Activated T-helper 1 cell treated with anti-CD3 and anti-CD28 coated beads, Interleukin-12 subunit alpha, Interleukin-12 subunit beta, Interleukin-2, Interleukin-4 antibody, amounts not matched to agents 30 ng/mL and 10 ng/mL and 1 ng/mL, durations not matched to agents 14 hours and 24 hours and 36 hours (primary cell): ENCODE results near the gene NEUROD6. TPM values are rescaled to one million over a fixed set of nuclear protein-coding genes. Genes with fewer than 3 reads are reported as not detected.

Source experiments
- DNase-seq: peaks from one replicate; pipeline ENCODE4 v3.0.0; 2021; ENCODE audit warnings: low spot score
- H3K27ac Mint-ChIP-seq: one replicate; pipeline ENCODE4 v1.8.0; 2021; ENCODE audit warnings: mild to moderate bottlenecking, mixed read lengths
- H3K27me3 Mint-ChIP-seq: one replicate; pipeline ENCODE4 v1.8.0; 2022; ENCODE audit warnings: mild to moderate bottlenecking, moderate library complexity, mixed read lengths; ENCODE audit not compliant: insufficient read depth
- H3K36me3 Mint-ChIP-seq: one replicate; pipeline ENCODE4 v1.8.0; 2021; ENCODE audit warnings: low read depth, mixed read lengths
- H3K4me1 Mint-ChIP-seq: one replicate; pipeline ENCODE4 v1.8.0; 2021; ENCODE audit warnings: low read depth, mixed read lengths
- H3K4me3 Mint-ChIP-seq: one replicate; pipeline ENCODE4 v1.8.0; 2021; ENCODE audit warnings: mild to moderate bottlenecking, moderate library complexity, mixed read lengths
- H3K9me3 Mint-ChIP-seq: one replicate; pipeline ENCODE4 v1.8.0; 2021; ENCODE audit warnings: mixed read lengths
- intact Hi-C: fragments of 100-400 bp; cut with micrococcal nuclease; formaldehyde crosslinking; loops from one replicate; pipeline ENCODE4 v1.15.1; 2024
- total RNA-seq: library from RNA; stranded (reverse); gene quantifications from 2 replicates; pipeline ENCODE4 v1.2.3, GENCODE V29; 2022

NEUROD6 gene
- total RNA-seq, 1 donor from 2014 or later = not detected

GRCh38 chr7:31318313-31318712 lies 22.2 kb downstream of the NEUROD6 start:
- H3K27ac Mint-ChIP-seq = no peak overlapping the region
- H3K4me1 Mint-ChIP-seq = no peaks in the 10 kb centered on the region
- no peak overlapping the region for H3K4me3 Mint-ChIP-seq
- no peaks in the 10 kb centered on the region for H3K27me3 Mint-ChIP-seq
- intact Hi-C loops = no loop called here
- no peaks in the 10 kb centered on the region for H3K9me3 Mint-ChIP-seq
- no peaks in the 10 kb centered on the region for H3K36me3 Mint-ChIP-seq
- no peak for DNase-seq

GRCh38 chr7:31316876-31317275 lies 23.6 kb downstream of the NEUROD6 start:
- intact Hi-C loops = no loop called here
- no peak overlapping the region for H3K27ac Mint-ChIP-seq

GRCh38 chr7:31315758-31316157 lies 24.8 kb downstream of the NEUROD6 start:
- H3K27ac Mint-ChIP-seq = no peak overlapping the region
- H3K4me1 Mint-ChIP-seq = no peaks in the 10 kb centered on the region
- intact Hi-C loops = no loop called here
- H3K36me3 Mint-ChIP-seq = no peaks in the 10 kb centered on the region
- H3K9me3 Mint-ChIP-seq = no peaks in the 10 kb centered on the region
- H3K4me3 Mint-ChIP-seq = no peak overlapping the region
- DNase-seq = no peak
- H3K27me3 Mint-ChIP-seq = no peaks in the 10 kb centered on the region

More at GRCh38 chr7:31316876-31317275, 23.6 kb downstream of the NEUROD6 start:
- Mint-ChIP-seq H3K4me1 (no peaks in the 10 kb centered on the region), H3K9me3 (no peaks in the 10 kb centered on the region), H3K36me3 (no peaks in the 10 kb centered on the region), H3K4me3 (no peak overlapping the region), H3K27me3 (no peaks in the 10 kb centered on the region)
- DNase-seq = no peak

GRCh38 chr7:31314781-31315180 lies 25.7 kb downstream of the NEUROD6 start:
- H3K27me3 Mint-ChIP-seq = no peaks in the 10 kb centered on the region
- intact Hi-C loops = no loop called here
- H3K4me3 Mint-ChIP-seq = no peak overlapping the region

GRCh38 chr7:31312889-31313288 lies 27.6 kb downstream of the NEUROD6 start:
- Mint-ChIP-seq H3K9me3 (no peaks in the 10 kb centered on the region), H3K36me3 (no peaks in the 10 kb centered on the region), H3K27me3 (no peaks in the 10 kb centered on the region), H3K27ac (no peak overlapping the region), H3K4me3 (no peak overlapping the region), H3K4me1 (no peaks in the 10 kb centered on the region)
- DNase-seq = no peak
- intact Hi-C loops = no loop called here

More at GRCh38 chr7:31314781-31315180, 25.7 kb downstream of the NEUROD6 start:
- Mint-ChIP-seq H3K9me3 (no peaks in the 10 kb centered on the region), H3K4me1 (no peaks in the 10 kb centered on the region), H3K27ac (no peak overlapping the region), H3K36me3 (no peaks in the 10 kb centered on the region)
- no peak for DNase-seq

GRCh38 chr7:31311552-31311951 lies 29.0 kb downstream of the NEUROD6 start:
- Mint-ChIP-seq H3K36me3 (no peaks in the 10 kb centered on the region), H3K27me3 (no peaks in the 10 kb centered on the region), H3K4me3 (no peak overlapping the region), H3K27ac (no peak overlapping the region), H3K9me3 (no peaks in the 10 kb centered on the region), H3K4me1 (no peaks in the 10 kb centered on the region)
- intact Hi-C loops = no loop called here
- DNase-seq = no peak

GRCh38 chr7:31310321-31310935 lies 30.1 kb downstream of the NEUROD6 start:
- Mint-ChIP-seq H3K9me3 (no peaks in the 10 kb centered on the region), H3K27me3 (no peaks in the 10 kb centered on the region), H3K27ac (no peak overlapping the region), H3K4me3 (no peak overlapping the region), H3K4me1 (no peaks in the 10 kb centered on the region), H3K36me3 (no peaks in the 10 kb centered on the region)
- intact Hi-C loops = no loop called here
- DNase-seq = no peak

- Mint-ChIP-seq H3K9me3 (no peaks in the 10 kb centered on the region), H3K36me3 (no peaks in the 10 kb centered on the region), H3K4me1 (no peaks in the 10 kb centered on the region), H3K27ac (no peak overlapping the region), H3K27me3 (no peaks in the 10 kb centered on the region), H3K4me3 (no peak overlapping the region)
- intact Hi-C loops = no loop called here
- no peak for DNase-seq
Measured at GRCh38 chr7:31309407-31309806, 31.1 kb downstream of the NEUROD6 start.

GRCh38 chr7:31308652-31309051 lies 31.9 kb downstream of the NEUROD6 start:
- Mint-ChIP-seq H3K9me3 (no peaks in the 10 kb centered on the region), H3K4me3 (no peak overlapping the region), H3K36me3 (no peaks in the 10 kb centered on the region), H3K27me3 (no peaks in the 10 kb centered on the region), H3K4me1 (no peaks in the 10 kb centered on the region), H3K27ac (no peak overlapping the region)
- intact Hi-C loops = no loop called here
- no peak for DNase-seq

GRCh38 chr7:31307972-31308371 lies 32.6 kb downstream of the NEUROD6 start:
- intact Hi-C loops = no loop called here
- H3K4me1 Mint-ChIP-seq = no peaks in the 10 kb centered on the region
- no peak for DNase-seq
- H3K4me3 Mint-ChIP-seq = no peak overlapping the region
- H3K27ac Mint-ChIP-seq = no peak overlapping the region
- no peaks in the 10 kb centered on the region for H3K9me3 Mint-ChIP-seq
- no peaks in the 10 kb centered on the region for H3K36me3 Mint-ChIP-seq
- H3K27me3 Mint-ChIP-seq = no peaks in the 10 kb centered on the region

GRCh38 chr7:31305260-31305659 lies 35.3 kb downstream of the NEUROD6 start:
- Mint-ChIP-seq H3K36me3 (no peaks in the 10 kb centered on the region), H3K27me3 (no peaks in the 10 kb centered on the region), H3K4me3 (no peak overlapping the region), H3K27ac (no peak overlapping the region), H3K4me1 (no peaks in the 10 kb centered on the region), H3K9me3 (no peaks in the 10 kb centered on the region)
- no peak for DNase-seq
- intact Hi-C loops = no loop called here

- no peak for DNase-seq
- H3K27ac Mint-ChIP-seq = no peak overlapping the region
- no peaks in the 10 kb centered on the region for H3K9me3 Mint-ChIP-seq
- no peaks in the 10 kb centered on the region for H3K36me3 Mint-ChIP-seq
- H3K4me3 Mint-ChIP-seq = no peak overlapping the region
- intact Hi-C loops = no loop called here
- H3K27me3 Mint-ChIP-seq = no peaks in the 10 kb centered on the region
- no peaks in the 10 kb centered on the region for H3K4me1 Mint-ChIP-seq
Measured at GRCh38 chr7:31304446-31304845, 36.1 kb downstream of the NEUROD6 start.

GRCh38 chr7:31302356-31302755 lies 38.2 kb downstream of the NEUROD6 start:
- H3K4me1 Mint-ChIP-seq = no peaks in the 10 kb centered on the region
- intact Hi-C loops = no loop called here
- H3K27ac Mint-ChIP-seq = no peak overlapping the region
- no peaks in the 10 kb centered on the region for H3K27me3 Mint-ChIP-seq
- H3K4me3 Mint-ChIP-seq = no peak overlapping the region
- DNase-seq = no peak
- H3K36me3 Mint-ChIP-seq = no peaks in the 10 kb centered on the region
- H3K9me3 Mint-ChIP-seq = no peaks in the 10 kb centered on the region

- H3K9me3 Mint-ChIP-seq = no peaks in the 10 kb centered on the region
- H3K4me3 Mint-ChIP-seq = no peak overlapping the region
- H3K4me1 Mint-ChIP-seq = no peaks in the 10 kb centered on the region
- no peaks in the 10 kb centered on the region for H3K27me3 Mint-ChIP-seq
- no peak for DNase-seq
- H3K27ac Mint-ChIP-seq = no peak overlapping the region
- H3K36me3 Mint-ChIP-seq = no peaks in the 10 kb centered on the region
- intact Hi-C loops = no loop called here
Measured at GRCh38 chr7:31299336-31299735, 41.2 kb downstream of the NEUROD6 start.
